Measurements from ENCODE around the gene EPB41.
"Not testable (repeated sequence)": the region's sequence is repeated elsewhere in the genome, so short reads cannot be mapped to it uniquely, and the experiment has no call there.

GRCh38 chr1:29150346-29150745 lies 236.0 kb downstream of the EPB41 start:
- not testable (repeated sequence) for TF ChIP-seq RCOR1 (IDR thresholded peaks at IDR 0.05; ENCODE audit: low read length); SMC3 (IDR thresholded peaks at IDR 0.05; ENCODE audit: low read depth, low read length); CTCF (IDR thresholded peaks at IDR 0.05); MXI1 (IDR thresholded peaks at IDR 0.05; ENCODE audit: low read depth, low read length); POLR2AphosphoS5 (IDR thresholded peaks at IDR 0.05; ENCODE audit: low read depth, low read length); RAD21 (IDR thresholded peaks at IDR 0.05; ENCODE audit: low read length); MAX (IDR thresholded peaks at IDR 0.05; ENCODE audit: low read depth)

Measured in SK-N-SH (cell line).